ENCODE results near the gene ADAM22.

ADAM22 gene

GRCh38 chr7:88034083-88034695 lies 100.1 kb downstream of the ADAM22 start:
- Histone ChIP-seq H3K4me1 (ENCODE audit: control insufficient read depth, insufficient read depth, low read length) (no peaks in the 10 kb centered on the region), H3K9me3 (ENCODE audit: control insufficient read depth, insufficient read depth, low read depth, low read length) (no peaks in the 10 kb centered on the region), H3K27ac (ENCODE audit: extremely low read depth, low read depth, low read length) (no peak overlapping the region), H3K4me3 (ENCODE audit: low read depth, low read length) (no peak overlapping the region), H3K36me3 (ENCODE audit: control insufficient read depth in 2 of 2, insufficient read depth in 1 of 2, low read length in 2 of 2) (no peaks in the 10 kb centered on the region; a peak in 1 of 3 replicates)
- TF ChIP-seq ZNF600 (tag by site-specific recombination; IDR thresholded peaks at IDR 0.05) (no peak), ZNF571 (tag by site-specific recombination; IDR thresholded peaks at IDR 0.05) (no peak), ZNF202 (tag by site-specific recombination; IDR thresholded peaks at IDR 0.05; ENCODE audit: borderline replicate concordance) (no peak), ZNF660 (tag by site-specific recombination; IDR thresholded peaks at IDR 0.05) (no peak)
- ChIA-PET CTCF (interaction anchor here (0.6 to 0.7 kb wide), 2 partner anchors 9 to 528 kb away, joined by 5 read pairs; no protein-coding TSS in a partner anchor), POLR2A (no interaction called here)

GRCh38 chr7:88037050-88037449 lies 103.0 kb downstream of the ADAM22 start:
- POLR2A ChIA-PET, result no interaction called here
- CTCF ChIA-PET, result no interaction called here
- TF ChIP-seq PRDM1 (tag by site-specific recombination; IDR thresholded peaks at IDR 0.05), result no peak
- no peak for TF ChIP-seq ZNF792 (tag by site-specific recombination; IDR thresholded peaks at IDR 0.05)
- TF ChIP-seq CTCF (tag by site-specific recombination; IDR thresholded peaks at IDR 0.05), result no peak
- no peak for TF ChIP-seq ZNF621 (tag by site-specific recombination; IDR thresholded peaks at IDR 0.05)
- TF ChIP-seq HIC1 (tag by site-specific recombination; IDR thresholded peaks at IDR 0.05), result no peak
- no peak overlapping the region for H3K27ac ChIP-seq (ENCODE audit: extremely low read depth, low read depth, low read length)
- no peaks in the 10 kb centered on the region for H3K9me3 ChIP-seq (ENCODE audit: control insufficient read depth, insufficient read depth, low read depth, low read length)
- H3K4me3 ChIP-seq (ENCODE audit: low read depth, low read length), result no peak overlapping the region
- H3K36me3 ChIP-seq (ENCODE audit: control insufficient read depth in 2 of 2, insufficient read depth in 1 of 2, low read length in 2 of 2), result no peaks in the 10 kb centered on the region; a peak in 1 of 3 replicates
- peaks cover 6% of the 10 kb centered on the region; the same call in 1 of the 2 replicates for H3K4me1 ChIP-seq (ENCODE audit: control insufficient read depth, insufficient read depth, low read length)

- Histone ChIP-seq H3K4me1 (ENCODE audit: control insufficient read depth, insufficient read depth, low read length) (peaks cover 8% of the 10 kb centered on the region; the same call in 1 of the 2 replicates), H3K4me3 (ENCODE audit: low read depth, low read length) (no peak overlapping the region), H3K36me3 (ENCODE audit: control insufficient read depth in 2 of 2, insufficient read depth in 1 of 2, low read length in 2 of 2) (no peaks in the 10 kb centered on the region; a peak in 1 of 3 replicates), H3K27ac (ENCODE audit: extremely low read depth, low read depth, low read length) (no peak overlapping the region), H3K9me3 (ENCODE audit: control insufficient read depth, insufficient read depth, low read depth, low read length) (no peaks in the 10 kb centered on the region)
- CTCF ChIA-PET, result interaction anchor here (0.5 kb wide), 1 partner anchor 992 kb away, joined by 5 read pairs; no protein-coding TSS in a partner anchor
- TF ChIP-seq ZNF133 (tag by site-specific recombination; IDR thresholded peaks at IDR 0.05), result no peak
- POLR2A ChIA-PET, result no interaction called here
Observed at GRCh38 chr7:88040694-88041093, 106.6 kb downstream of the ADAM22 start.

GRCh38 chr7:88041583-88041982 lies 107.5 kb downstream of the ADAM22 start:
- Histone ChIP-seq H3K4me3 (ENCODE audit: low read depth, low read length) (no peak overlapping the region), H3K4me1 (ENCODE audit: control insufficient read depth, insufficient read depth, low read length) (peaks cover 11% of the 10 kb centered on the region), H3K9me3 (ENCODE audit: control insufficient read depth, insufficient read depth, low read depth, low read length) (no peaks in the 10 kb centered on the region), H3K36me3 (ENCODE audit: control insufficient read depth in 2 of 2, insufficient read depth in 1 of 2, low read length in 2 of 2) (no peaks in the 10 kb centered on the region), H3K27ac (ENCODE audit: extremely low read depth, low read depth, low read length) (no peak overlapping the region)
- CTCF ChIA-PET, result interaction anchor here (0.6 kb wide), 1 partner anchor 155 kb away, joined by 3 read pairs; no protein-coding TSS in a partner anchor
- POLR2A ChIA-PET, result no interaction called here
- no peak for TF ChIP-seq ZNF521 (tag by site-specific recombination; IDR thresholded peaks at IDR 0.05)
- TF ChIP-seq PRDM2 (tag by site-specific recombination; IDR thresholded peaks at IDR 0.05; ENCODE audit: borderline replicate concordance), result no peak
- no peak for TF ChIP-seq ZNF610 (tag by site-specific recombination; IDR thresholded peaks at IDR 0.05; ENCODE audit: borderline replicate concordance)
- no peak for TF ChIP-seq ZNF76 (tag by site-specific recombination; IDR thresholded peaks at IDR 0.05; ENCODE audit: borderline replicate concordance, low read depth)
- TF ChIP-seq PRDM4 (tag by site-specific recombination; IDR thresholded peaks at IDR 0.05), result no peak

Data from HEK293 (cell line).